ENCODE measurements around the gene MIGA2. TPM values are rescaled to one million over a fixed set of nuclear protein-coding genes. Genes with fewer than 3 reads are reported as not detected.

MIGA2 gene
- total and polyA plus RNA-seq, 9 of the 15 experiments (the other 6 are each of a cell fraction or from before 2014, with no cell fraction given): 0.15 to 54.1 (median 18.0) TPM

DNA sequence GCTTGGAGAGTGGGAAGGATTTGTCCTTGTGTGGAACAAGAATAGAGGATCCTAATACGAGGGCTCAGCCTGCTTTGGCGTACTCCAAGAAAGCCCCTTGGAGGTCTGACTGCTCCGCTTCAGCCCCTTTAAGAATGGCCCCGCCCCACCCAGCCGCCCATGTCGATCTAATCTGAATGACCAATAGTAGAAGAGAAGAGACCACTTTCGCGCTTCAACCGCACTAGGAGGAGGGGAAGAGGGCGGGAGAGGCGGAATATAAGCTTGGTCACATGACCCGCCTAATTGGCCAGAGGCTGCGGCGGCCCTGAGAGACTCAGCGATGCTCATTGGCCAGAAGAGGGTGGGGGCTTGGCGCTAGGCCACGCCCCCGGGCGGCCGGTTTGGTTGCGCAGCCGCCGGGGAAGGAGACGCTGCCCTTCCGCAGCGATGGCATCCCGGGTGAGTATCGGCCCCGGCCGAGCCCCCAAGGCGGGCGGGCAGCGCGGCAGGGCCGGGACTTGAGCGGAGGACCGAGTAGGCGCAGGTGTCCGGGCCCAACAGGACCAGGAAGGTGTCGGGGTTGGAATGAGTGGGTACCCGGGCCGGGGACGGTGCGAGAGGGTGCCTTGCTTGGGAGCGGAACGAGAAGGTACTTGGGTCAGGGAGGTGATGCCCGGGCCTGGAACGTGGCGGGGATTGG, at the start of gene MIGA2 (continued):
- TF ChIP-seq, protein P1, sequence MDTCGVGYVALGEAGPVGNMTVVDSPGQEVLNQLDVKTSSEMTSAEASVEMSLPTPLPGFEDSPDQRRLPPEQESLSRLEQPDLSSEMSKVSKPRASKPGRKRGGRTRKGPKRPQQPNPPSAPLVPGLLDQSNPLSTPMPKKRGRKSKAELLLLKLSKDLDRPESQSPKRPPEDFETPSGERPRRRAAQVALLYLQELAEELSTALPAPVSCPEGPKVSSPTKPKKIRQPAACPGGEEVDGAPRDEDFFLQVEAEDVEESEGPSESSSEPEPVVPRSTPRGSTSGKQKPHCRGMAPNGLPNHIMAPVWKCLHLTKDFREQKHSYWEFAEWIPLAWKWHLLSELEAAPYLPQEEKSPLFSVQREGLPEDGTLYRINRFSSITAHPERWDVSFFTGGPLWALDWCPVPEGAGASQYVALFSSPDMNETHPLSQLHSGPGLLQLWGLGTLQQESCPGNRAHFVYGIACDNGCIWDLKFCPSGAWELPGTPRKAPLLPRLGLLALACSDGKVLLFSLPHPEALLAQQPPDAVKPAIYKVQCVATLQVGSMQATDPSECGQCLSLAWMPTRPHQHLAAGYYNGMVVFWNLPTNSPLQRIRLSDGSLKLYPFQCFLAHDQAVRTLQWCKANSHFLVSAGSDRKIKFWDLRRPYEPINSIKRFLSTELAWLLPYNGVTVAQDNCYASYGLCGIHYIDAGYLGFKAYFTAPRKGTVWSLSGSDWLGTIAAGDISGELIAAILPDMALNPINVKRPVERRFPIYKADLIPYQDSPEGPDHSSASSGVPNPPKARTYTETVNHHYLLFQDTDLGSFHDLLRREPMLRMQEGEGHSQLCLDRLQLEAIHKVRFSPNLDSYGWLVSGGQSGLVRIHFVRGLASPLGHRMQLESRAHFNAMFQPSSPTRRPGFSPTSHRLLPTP (IDR thresholded peaks at IDR 0.05; ENCODE audit: borderline replicate concordance, extremely low read depth, insufficient read length): no peak
- TF ChIP-seq, protein P2, sequence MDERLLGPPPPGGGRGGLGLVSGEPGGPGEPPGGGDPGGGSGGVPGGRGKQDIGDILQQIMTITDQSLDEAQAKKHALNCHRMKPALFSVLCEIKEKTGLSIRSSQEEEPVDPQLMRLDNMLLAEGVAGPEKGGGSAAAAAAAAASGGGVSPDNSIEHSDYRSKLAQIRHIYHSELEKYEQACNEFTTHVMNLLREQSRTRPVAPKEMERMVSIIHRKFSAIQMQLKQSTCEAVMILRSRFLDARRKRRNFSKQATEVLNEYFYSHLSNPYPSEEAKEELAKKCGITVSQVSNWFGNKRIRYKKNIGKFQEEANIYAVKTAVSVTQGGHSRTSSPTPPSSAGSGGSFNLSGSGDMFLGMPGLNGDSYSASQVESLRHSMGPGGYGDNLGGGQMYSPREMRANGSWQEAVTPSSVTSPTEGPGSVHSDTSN (CRISPR knock-in tag; IDR thresholded peaks at IDR 0.05; ENCODE audit: low read depth): no peak
- TF ChIP-seq, protein P2 (tag; conservative IDR thresholded peaks at IDR 0.05; ENCODE audit: low read depth): peak; percentile 92
- TF ChIP-seq ZNF41 (CRISPR knock-in tag; conservative IDR thresholded peaks at IDR 0.05): no peak
- TF ChIP-seq MBD2 (IDR thresholded peaks at IDR 0.05; ENCODE audit: borderline replicate concordance, low read depth): peak; percentile 73
- no peak for TF ChIP-seq PRPF4 (IDR thresholded peaks at IDR 0.05; ENCODE audit: insufficient read depth, low read depth, low read length, poor library complexity, severe bottlenecking)
- TF ChIP-seq, protein P3, sequence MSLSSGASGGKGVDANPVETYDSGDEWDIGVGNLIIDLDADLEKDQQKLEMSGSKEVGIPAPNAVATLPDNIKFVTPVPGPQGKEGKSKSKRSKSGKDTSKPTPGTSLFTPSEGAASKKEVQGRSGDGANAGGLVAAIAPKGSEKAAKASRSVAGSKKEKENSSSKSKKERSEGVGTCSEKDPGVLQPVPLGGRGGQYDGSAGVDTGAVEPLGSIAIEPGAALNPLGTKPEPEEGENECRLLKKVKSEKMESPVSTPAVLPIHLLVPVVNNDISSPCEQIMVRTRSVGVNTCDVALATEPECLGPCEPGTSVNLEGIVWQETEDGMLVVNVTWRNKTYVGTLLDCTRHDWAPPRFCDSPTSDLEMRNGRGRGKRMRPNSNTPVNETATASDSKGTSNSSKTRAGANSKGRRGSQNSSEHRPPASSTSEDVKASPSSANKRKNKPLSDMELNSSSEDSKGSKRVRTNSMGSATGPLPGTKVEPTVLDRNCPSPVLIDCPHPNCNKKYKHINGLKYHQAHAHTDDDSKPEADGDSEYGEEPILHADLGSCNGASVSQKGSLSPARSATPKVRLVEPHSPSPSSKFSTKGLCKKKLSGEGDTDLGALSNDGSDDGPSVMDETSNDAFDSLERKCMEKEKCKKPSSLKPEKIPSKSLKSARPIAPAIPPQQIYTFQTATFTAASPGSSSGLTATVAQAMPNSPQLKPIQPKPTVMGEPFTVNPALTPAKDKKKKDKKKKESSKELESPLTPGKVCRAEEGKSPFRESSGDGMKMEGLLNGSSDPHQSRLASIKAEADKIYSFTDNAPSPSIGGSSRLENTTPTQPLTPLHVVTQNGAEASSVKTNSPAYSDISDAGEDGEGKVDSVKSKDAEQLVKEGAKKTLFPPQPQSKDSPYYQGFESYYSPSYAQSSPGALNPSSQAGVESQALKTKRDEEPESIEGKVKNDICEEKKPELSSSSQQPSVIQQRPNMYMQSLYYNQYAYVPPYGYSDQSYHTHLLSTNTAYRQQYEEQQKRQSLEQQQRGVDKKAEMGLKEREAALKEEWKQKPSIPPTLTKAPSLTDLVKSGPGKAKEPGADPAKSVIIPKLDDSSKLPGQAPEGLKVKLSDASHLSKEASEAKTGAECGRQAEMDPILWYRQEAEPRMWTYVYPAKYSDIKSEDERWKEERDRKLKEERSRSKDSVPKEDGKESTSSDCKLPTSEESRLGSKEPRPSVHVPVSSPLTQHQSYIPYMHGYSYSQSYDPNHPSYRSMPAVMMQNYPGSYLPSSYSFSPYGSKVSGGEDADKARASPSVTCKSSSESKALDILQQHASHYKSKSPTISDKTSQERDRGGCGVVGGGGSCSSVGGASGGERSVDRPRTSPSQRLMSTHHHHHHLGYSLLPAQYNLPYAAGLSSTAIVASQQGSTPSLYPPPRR (CRISPR knock-in tag; IDR thresholded peaks at IDR 0.05; ENCODE audit: borderline replicate concordance): no peak
- no peak for TF ChIP-seq RNF219 (CRISPR knock-in tag; IDR thresholded peaks at IDR 0.05)
- no peak for TF ChIP-seq ATF1 (CRISPR knock-in tag; IDR thresholded peaks at IDR 0.05)
- peak; percentile 76 for TF ChIP-seq ATF1 (tag; IDR thresholded peaks at IDR 0.05)
- TF ChIP-seq YBX1 (IDR thresholded peaks at IDR 0.05): no peak
- no peak for TF ChIP-seq LARP7 (IDR thresholded peaks at IDR 0.05)
- no peak for TF ChIP-seq ILK (tag; IDR thresholded peaks at IDR 0.05; ENCODE audit: borderline replicate concordance, low read depth)
- no peak for TF ChIP-seq KLF13 (tag; IDR thresholded peaks at IDR 0.05; ENCODE audit: borderline replicate concordance, low read depth)
